LNCaP clone FGC (cell line): ENCODE results near the gene LTBP2.

Source experiments
- DNase-seq: peaks from one replicate; pipeline ENCODE4 v3.0.0-alpha.2; 2011; ENCODE audit warnings: low read depth
- H3K4me3 ChIP-seq: 2 replicates; pipeline ENCODE4 v1.5.1; 2011; ENCODE audit warnings: mild to moderate bottlenecking, low read depth, low read length, control low read depth
- TF ChIP-seq, protein P1 (sequence below): IDR thresholded peaks from 2 replicates; pipeline ENCODE4 v1.5.1; 2012; ENCODE audit warnings: mild to moderate bottlenecking; ENCODE audit not compliant: control insufficient read depth, insufficient read depth; ENCODE audit errors: extremely low read depth

LTBP2 gene

GRCh38 chr14:74630881-74631690 lies 19.0 kb upstream of the LTBP2 start:
- DNase-seq = no peak
- H3K4me3 ChIP-seq = no peak overlapping the region
- TF ChIP-seq, protein P1, sequence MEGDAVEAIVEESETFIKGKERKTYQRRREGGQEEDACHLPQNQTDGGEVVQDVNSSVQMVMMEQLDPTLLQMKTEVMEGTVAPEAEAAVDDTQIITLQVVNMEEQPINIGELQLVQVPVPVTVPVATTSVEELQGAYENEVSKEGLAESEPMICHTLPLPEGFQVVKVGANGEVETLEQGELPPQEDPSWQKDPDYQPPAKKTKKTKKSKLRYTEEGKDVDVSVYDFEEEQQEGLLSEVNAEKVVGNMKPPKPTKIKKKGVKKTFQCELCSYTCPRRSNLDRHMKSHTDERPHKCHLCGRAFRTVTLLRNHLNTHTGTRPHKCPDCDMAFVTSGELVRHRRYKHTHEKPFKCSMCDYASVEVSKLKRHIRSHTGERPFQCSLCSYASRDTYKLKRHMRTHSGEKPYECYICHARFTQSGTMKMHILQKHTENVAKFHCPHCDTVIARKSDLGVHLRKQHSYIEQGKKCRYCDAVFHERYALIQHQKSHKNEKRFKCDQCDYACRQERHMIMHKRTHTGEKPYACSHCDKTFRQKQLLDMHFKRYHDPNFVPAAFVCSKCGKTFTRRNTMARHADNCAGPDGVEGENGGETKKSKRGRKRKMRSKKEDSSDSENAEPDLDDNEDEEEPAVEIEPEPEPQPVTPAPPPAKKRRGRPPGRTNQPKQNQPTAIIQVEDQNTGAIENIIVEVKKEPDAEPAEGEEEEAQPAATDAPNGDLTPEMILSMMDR = no peak

DNA sequence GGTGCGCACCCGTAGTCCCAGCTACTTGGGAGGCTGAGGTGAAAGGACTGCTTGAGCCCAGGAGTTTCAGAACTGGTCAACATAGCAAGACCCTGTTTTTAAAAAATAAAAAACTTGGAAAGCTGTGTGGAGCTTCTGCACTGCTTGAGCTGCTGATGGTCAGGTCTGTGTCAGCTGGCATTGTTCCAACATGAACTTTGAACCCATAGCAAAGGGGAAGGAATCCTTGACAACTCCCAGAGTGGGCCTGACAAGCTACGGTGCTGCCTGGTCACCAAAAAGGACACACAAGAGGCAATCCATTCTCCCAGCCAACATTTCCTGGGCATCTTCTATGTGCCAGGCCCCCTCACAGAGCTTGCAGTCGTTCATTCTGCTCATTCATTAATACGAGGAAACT lies 16.4 kb upstream of the LTBP2 start:
- no peak for DNase-seq
- no peak overlapping the region for H3K4me3 ChIP-seq
- TF ChIP-seq, protein P1 = no peak

- H3K4me3 ChIP-seq = no peak overlapping the region
- TF ChIP-seq, protein P1 = no peak
- no peak for DNase-seq
Measured at GRCh38 chr14:74627076-74627475, 15.0 kb upstream of the LTBP2 start.

DNA sequence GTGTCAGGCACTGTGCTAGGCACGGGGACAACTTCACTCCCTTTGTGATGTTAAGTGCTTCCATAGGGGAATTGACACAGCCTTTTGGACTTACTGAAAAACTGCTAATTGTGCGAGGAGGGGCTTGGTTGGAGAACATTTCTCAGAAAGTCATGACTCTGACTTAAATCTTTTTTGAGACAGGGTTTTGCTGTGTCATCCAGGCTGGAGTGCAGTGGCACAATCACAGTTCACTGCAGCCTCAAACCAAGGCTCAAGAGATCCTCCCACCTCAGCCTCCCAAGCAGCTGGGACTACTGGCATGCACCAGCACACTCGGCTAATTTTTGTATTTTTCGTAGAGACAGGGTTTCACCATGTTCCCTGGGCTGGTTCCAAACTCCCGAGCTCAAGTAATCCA lies 10.2 kb upstream of the LTBP2 start:
- H3K4me3 ChIP-seq = no peak overlapping the region
- TF ChIP-seq, protein P1 = no peak
- DNase-seq = no peak

- DNase-seq = no peak
- no peak overlapping the region for H3K4me3 ChIP-seq
- TF ChIP-seq, protein P1 = no peak
Measured at GRCh38 chr14:74621556-74621955, 9.5 kb upstream of the LTBP2 start.

DNA sequence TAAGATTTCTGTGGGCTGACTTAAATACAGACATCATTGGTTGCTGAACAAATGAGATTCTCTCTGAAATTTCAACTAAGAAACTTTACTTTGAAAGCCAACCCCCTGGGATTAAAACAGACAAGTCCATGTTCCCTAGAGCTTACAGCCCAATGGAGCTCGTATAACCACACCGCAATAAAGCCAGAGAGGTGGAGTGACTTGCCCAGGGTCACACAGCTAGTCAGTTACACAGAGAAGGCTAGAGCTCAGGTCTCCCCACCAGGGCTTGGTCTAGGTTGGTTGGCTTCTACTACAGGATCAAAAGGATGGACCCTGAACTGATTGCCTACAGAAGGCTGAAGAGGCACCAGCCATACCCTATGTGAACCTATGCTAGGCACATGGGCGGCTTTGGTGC lies 8.9 kb upstream of the LTBP2 start:
- TF ChIP-seq, protein P1 = no peak
- DNase-seq = no peak
- no peak overlapping the region for H3K4me3 ChIP-seq

- H3K4me3 ChIP-seq = no peak overlapping the region
- DNase-seq = no peak
- TF ChIP-seq, protein P1 = no peak
Measured at GRCh38 chr14:74620497-74620921, 8.5 kb upstream of the LTBP2 start.
